ENCODE measurements around the gene GOLT1A.
"Not testable (repeated sequence)": the region's sequence is repeated elsewhere in the genome, so short reads cannot be mapped to it uniquely, and the experiment has no call there.

GOLT1A gene

GRCh38 chr1:204239401-204239800 is 25.6 kb upstream of the GOLT1A start:
- H3K9me3 ChIP-seq (ENCODE audit: control extremely low read depth in 1 of 5, control insufficient read depth in 4 of 5, insufficient read depth in 2 of 5, low read depth in 1 of 5, low read length in 4 of 5); POLR2A ChIA-PET: not testable (repeated sequence)

GRCh38 chr1:204238520-204238919 is 24.7 kb upstream of the GOLT1A start:
- DNase-seq; H3K36me3 ChIP-seq (ENCODE audit: control insufficient read depth in 4 of 4, insufficient read depth in 4 of 4, low read length in 3 of 4); CTCF ChIA-PET; POLR2A ChIA-PET; H3K4me1 ChIP-seq (ENCODE audit: control extremely low read depth in 1 of 4, control insufficient read depth in 4 of 4, insufficient read depth in 4 of 4, low read length in 3 of 4); H3K4me3 ChIP-seq (ENCODE audit: control insufficient read depth in 1 of 7, extremely low read depth in 1 of 7, insufficient read depth in 4 of 7, low read depth in 2 of 7, low read length in 6 of 7); H3K9me3 ChIP-seq (ENCODE audit: control extremely low read depth in 1 of 5, control insufficient read depth in 4 of 5, insufficient read depth in 2 of 5, low read depth in 1 of 5, low read length in 4 of 5); H3K27me3 ChIP-seq (replicated peaks in 2 of 5; ENCODE audit: control insufficient read depth in 4 of 5, insufficient read depth in 5 of 5, low read length in 4 of 5); H3K27ac ChIP-seq (ENCODE audit: insufficient read depth in 1 of 2, low read depth in 1 of 2, low read length in 2 of 2, poor library complexity in 1 of 2, severe bottlenecking in 2 of 2): not testable (repeated sequence)
- WGBS (ENCODE audit: insufficient coverage), result 88% methylated on average over 1 of the region's 2 CpGs

More at GRCh38 chr1:204239401-204239800, 25.6 kb upstream of the GOLT1A start:
- CTCF ChIA-PET, result interaction anchor here (1.5 kb wide), 2 partner anchors 17 to 33 kb away, joined by 3 to 4 read pairs; no protein-coding TSS in a partner anchor
- H3K27ac ChIP-seq (ENCODE audit: insufficient read depth in 1 of 2, low read depth in 1 of 2, low read length in 2 of 2, poor library complexity in 1 of 2, severe bottlenecking in 2 of 2); H3K36me3 ChIP-seq (ENCODE audit: control insufficient read depth in 4 of 4, insufficient read depth in 4 of 4, low read length in 3 of 4); H3K4me1 ChIP-seq (ENCODE audit: control extremely low read depth in 1 of 4, control insufficient read depth in 4 of 4, insufficient read depth in 4 of 4, low read length in 3 of 4); H3K27me3 ChIP-seq (replicated peaks in 2 of 5; ENCODE audit: control insufficient read depth in 4 of 5, insufficient read depth in 5 of 5, low read length in 4 of 5); DNase-seq; H3K4me3 ChIP-seq (ENCODE audit: control insufficient read depth in 1 of 7, extremely low read depth in 1 of 7, insufficient read depth in 4 of 7, low read depth in 2 of 7, low read length in 6 of 7): not testable (repeated sequence)
- WGBS (ENCODE audit: insufficient coverage), result 100% methylated on average over 3 of the region's 3 CpGs

GRCh38 chr1:204237515-204237914 is 23.7 kb upstream of the GOLT1A start:
- WGBS (ENCODE audit: insufficient coverage), result 100% methylated on average over 1 of the region's 1 CpG
- H3K9me3 ChIP-seq (ENCODE audit: control extremely low read depth in 1 of 5, control insufficient read depth in 4 of 5, insufficient read depth in 2 of 5, low read depth in 1 of 5, low read length in 4 of 5); DNase-seq; POLR2A ChIA-PET; H3K27me3 ChIP-seq (replicated peaks in 2 of 5; ENCODE audit: control insufficient read depth in 4 of 5, insufficient read depth in 5 of 5, low read length in 4 of 5); H3K4me1 ChIP-seq (ENCODE audit: control extremely low read depth in 1 of 4, control insufficient read depth in 4 of 4, insufficient read depth in 4 of 4, low read length in 3 of 4); H3K36me3 ChIP-seq (ENCODE audit: control insufficient read depth in 4 of 4, insufficient read depth in 4 of 4, low read length in 3 of 4); H3K4me3 ChIP-seq (ENCODE audit: control insufficient read depth in 1 of 7, extremely low read depth in 1 of 7, insufficient read depth in 4 of 7, low read depth in 2 of 7, low read length in 6 of 7); H3K27ac ChIP-seq (ENCODE audit: insufficient read depth in 1 of 2, low read depth in 1 of 2, low read length in 2 of 2, poor library complexity in 1 of 2, severe bottlenecking in 2 of 2): not testable (repeated sequence)
- CTCF ChIA-PET, result interaction anchor here (1.5 to 1.8 kb wide), 2 partner anchors 11 to 21 kb away, joined by 4 read pairs; no protein-coding TSS in a partner anchor

GRCh38 chr1:204232526-204232925 is 18.7 kb upstream of the GOLT1A start:
- ChIA-PET CTCF (interaction anchor here (1.1 kb wide), 1 partner anchor 16 kb away, joined by 3 read pairs; no protein-coding TSS in a partner anchor), POLR2A (no interaction called here)
- Histone ChIP-seq H3K27me3 (replicated peaks in 2 of 5; ENCODE audit: control insufficient read depth in 4 of 5, insufficient read depth in 5 of 5, low read length in 4 of 5) (no peaks in the 10 kb centered on the region), H3K4me1 (ENCODE audit: control extremely low read depth in 1 of 4, control insufficient read depth in 4 of 4, insufficient read depth in 4 of 4, low read length in 3 of 4) (no peaks in the 10 kb centered on the region), H3K9me3 (ENCODE audit: control extremely low read depth in 1 of 5, control insufficient read depth in 4 of 5, insufficient read depth in 2 of 5, low read depth in 1 of 5, low read length in 4 of 5) (no peaks in the 10 kb centered on the region), H3K27ac (ENCODE audit: insufficient read depth in 1 of 2, low read depth in 1 of 2, low read length in 2 of 2, poor library complexity in 1 of 2, severe bottlenecking in 2 of 2) (no peak overlapping the region), H3K4me3 (ENCODE audit: control insufficient read depth in 1 of 7, extremely low read depth in 1 of 7, insufficient read depth in 4 of 7, low read depth in 2 of 7, low read length in 6 of 7) (no peak overlapping the region), H3K36me3 (ENCODE audit: control insufficient read depth in 4 of 4, insufficient read depth in 4 of 4, low read length in 3 of 4) (peaks cover 0 to 5% (median 2%) of the 10 kb centered on the region in 4 experiments)
- DNase-seq, result no peak

GRCh38 chr1:204230211-204230610 is 16.4 kb upstream of the GOLT1A start:
- POLR2A ChIA-PET, result no interaction called here
- H3K9me3 ChIP-seq (ENCODE audit: control extremely low read depth in 1 of 5, control insufficient read depth in 4 of 5, insufficient read depth in 2 of 5, low read depth in 1 of 5, low read length in 4 of 5), result no peaks in the 10 kb centered on the region
- DNase-seq, result no peak
- H3K4me3 ChIP-seq (ENCODE audit: control insufficient read depth in 1 of 7, extremely low read depth in 1 of 7, insufficient read depth in 4 of 7, low read depth in 2 of 7, low read length in 6 of 7), result no peak overlapping the region
- no peak overlapping the region for H3K27ac ChIP-seq (ENCODE audit: insufficient read depth in 1 of 2, low read depth in 1 of 2, low read length in 2 of 2, poor library complexity in 1 of 2, severe bottlenecking in 2 of 2)
- WGBS (ENCODE audit: insufficient coverage), result 96% methylated on average over 13 of the region's 14 CpGs
- H3K4me1 ChIP-seq (ENCODE audit: control extremely low read depth in 1 of 4, control insufficient read depth in 4 of 4, insufficient read depth in 4 of 4, low read length in 3 of 4), result peaks cover 0 to 10% (median 3%) of the 10 kb centered on the region in 4 experiments
- CTCF ChIA-PET, result interaction anchor here (1.0 to 1.9 kb wide), 6 partner anchors 15 to 139 kb away, joined by 3 to 12 read pairs (median 4); partner anchors contain the start of gene GOLT1A
- no peaks in the 10 kb centered on the region for H3K27me3 ChIP-seq (replicated peaks in 2 of 5; ENCODE audit: control insufficient read depth in 4 of 5, insufficient read depth in 5 of 5, low read length in 4 of 5)
- H3K36me3 ChIP-seq (ENCODE audit: control insufficient read depth in 4 of 4, insufficient read depth in 4 of 4, low read length in 3 of 4), result peaks cover 0 to 5% (median 2%) of the 10 kb centered on the region in 4 experiments

- Histone ChIP-seq H3K36me3 (ENCODE audit: control insufficient read depth in 4 of 4, insufficient read depth in 4 of 4, low read length in 3 of 4) (peaks cover 0 to 4% (median 2%) of the 10 kb centered on the region in 4 experiments), H3K27me3 (replicated peaks in 2 of 5; ENCODE audit: control insufficient read depth in 4 of 5, insufficient read depth in 5 of 5, low read length in 4 of 5) (no peaks in the 10 kb centered on the region), H3K27ac (ENCODE audit: insufficient read depth in 1 of 2, low read depth in 1 of 2, low read length in 2 of 2, poor library complexity in 1 of 2, severe bottlenecking in 2 of 2) (no peak overlapping the region), H3K4me1 (ENCODE audit: control extremely low read depth in 1 of 4, control insufficient read depth in 4 of 4, insufficient read depth in 4 of 4, low read length in 3 of 4) (peaks cover 0 to 10% (median 3%) of the 10 kb centered on the region in 4 experiments), H3K4me3 (ENCODE audit: control insufficient read depth in 1 of 7, extremely low read depth in 1 of 7, insufficient read depth in 4 of 7, low read depth in 2 of 7, low read length in 6 of 7) (no peak overlapping the region), H3K9me3 (ENCODE audit: control extremely low read depth in 1 of 5, control insufficient read depth in 4 of 5, insufficient read depth in 2 of 5, low read depth in 1 of 5, low read length in 4 of 5) (no peaks in the 10 kb centered on the region)
- DNase-seq, result no peak
- ChIA-PET CTCF (interaction anchor here (0.9 to 1.9 kb wide), 5 partner anchors 14 to 140 kb away, joined by 3 to 12 read pairs (median 4); partner anchors contain the start of genes GOLT1A and PLEKHA6), POLR2A (no interaction called here)
- 98% methylated on average over 12 of the region's 13 CpGs for WGBS (ENCODE audit: insufficient coverage)
These were observed 15.1 kb upstream of the GOLT1A start for GRCh38 chr1:204228896-204229295.

GRCh38 chr1:204227996-204228785 is 14.4 kb upstream of the GOLT1A start:
- CTCF ChIA-PET, result interaction anchor here (0.5 to 1.9 kb wide), 5 partner anchors 13 to 132 kb away, joined by 3 to 12 read pairs (median 3); partner anchors contain the start of genes GOLT1A and PLEKHA6
- Histone ChIP-seq H3K4me3 (ENCODE audit: control insufficient read depth in 1 of 7, extremely low read depth in 1 of 7, insufficient read depth in 4 of 7, low read depth in 2 of 7, low read length in 6 of 7) (no peak overlapping the region), H3K27ac (ENCODE audit: insufficient read depth in 1 of 2, low read depth in 1 of 2, low read length in 2 of 2, poor library complexity in 1 of 2, severe bottlenecking in 2 of 2) (no peak overlapping the region), H3K4me1 (ENCODE audit: control extremely low read depth in 1 of 4, control insufficient read depth in 4 of 4, insufficient read depth in 4 of 4, low read length in 3 of 4) (peaks cover 0 to 10% (median 3%) of the 10 kb centered on the region in 4 experiments), H3K27me3 (replicated peaks in 2 of 5; ENCODE audit: control insufficient read depth in 4 of 5, insufficient read depth in 5 of 5, low read length in 4 of 5) (no peaks in the 10 kb centered on the region), H3K9me3 (ENCODE audit: control extremely low read depth in 1 of 5, control insufficient read depth in 4 of 5, insufficient read depth in 2 of 5, low read depth in 1 of 5, low read length in 4 of 5) (no peaks in the 10 kb centered on the region), H3K36me3 (ENCODE audit: control insufficient read depth in 4 of 4, insufficient read depth in 4 of 4, low read length in 3 of 4) (peaks cover 0 to 4% (median 2%) of the 10 kb centered on the region in 4 experiments)
- no peak for DNase-seq
- POLR2A ChIA-PET, result no interaction called here
- 95% methylated on average over 20 of the region's 20 CpGs for WGBS (ENCODE audit: insufficient coverage)

Measured in common myeloid progenitor, CD34-positive (primary cell).